ENCODE data around the gene F5. TPM values are rescaled to one million over a fixed set of nuclear protein-coding genes. Genes with fewer than 3 reads are reported as not detected.

F5 gene
- total RNA-seq, 4 donors from 2014 or later: 0.38 to 5.5 (median 2.7) TPM

DNA sequence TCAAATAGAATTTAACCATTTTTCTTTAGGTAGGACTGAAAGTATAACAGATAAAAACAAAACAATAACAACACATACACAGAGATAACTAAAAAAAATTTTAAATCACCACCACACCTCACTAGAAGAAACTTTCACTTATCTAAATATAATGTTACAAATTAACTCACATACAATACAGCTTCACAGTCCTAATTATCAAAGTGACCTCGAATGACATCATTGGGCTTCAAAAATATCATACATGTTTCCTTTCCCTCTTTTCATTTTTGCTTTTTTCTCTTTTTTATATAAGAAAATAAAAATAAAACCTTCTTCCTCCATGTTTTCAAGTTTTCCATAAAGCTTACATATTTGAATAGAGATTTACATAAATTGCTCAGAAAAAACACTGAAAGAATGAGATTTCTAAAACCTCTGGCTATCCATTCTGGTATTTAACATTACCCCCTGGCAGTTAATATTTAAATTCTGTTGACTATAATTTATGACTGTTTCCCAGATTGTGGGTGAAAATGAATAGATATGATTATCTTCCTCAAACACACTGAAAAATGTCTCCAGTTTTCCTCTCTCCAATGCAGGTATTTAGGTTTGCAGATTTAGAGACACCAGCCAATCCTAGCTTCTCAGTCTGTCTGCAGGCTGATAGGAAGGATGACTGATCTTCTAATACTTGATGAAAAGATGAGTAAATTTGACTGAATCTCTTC lies 60.0 kb downstream of the F5 start:
- H3K4me3 ChIP-seq (ENCODE audit: low read depth, poor library complexity, severe bottlenecking): no peak overlapping the region
- 87 to 94% methylated on average over 1 of the region's 1 CpG for whole genome bisulfite sequencing, 2 donors
- TF ChIP-seq, protein P1, sequence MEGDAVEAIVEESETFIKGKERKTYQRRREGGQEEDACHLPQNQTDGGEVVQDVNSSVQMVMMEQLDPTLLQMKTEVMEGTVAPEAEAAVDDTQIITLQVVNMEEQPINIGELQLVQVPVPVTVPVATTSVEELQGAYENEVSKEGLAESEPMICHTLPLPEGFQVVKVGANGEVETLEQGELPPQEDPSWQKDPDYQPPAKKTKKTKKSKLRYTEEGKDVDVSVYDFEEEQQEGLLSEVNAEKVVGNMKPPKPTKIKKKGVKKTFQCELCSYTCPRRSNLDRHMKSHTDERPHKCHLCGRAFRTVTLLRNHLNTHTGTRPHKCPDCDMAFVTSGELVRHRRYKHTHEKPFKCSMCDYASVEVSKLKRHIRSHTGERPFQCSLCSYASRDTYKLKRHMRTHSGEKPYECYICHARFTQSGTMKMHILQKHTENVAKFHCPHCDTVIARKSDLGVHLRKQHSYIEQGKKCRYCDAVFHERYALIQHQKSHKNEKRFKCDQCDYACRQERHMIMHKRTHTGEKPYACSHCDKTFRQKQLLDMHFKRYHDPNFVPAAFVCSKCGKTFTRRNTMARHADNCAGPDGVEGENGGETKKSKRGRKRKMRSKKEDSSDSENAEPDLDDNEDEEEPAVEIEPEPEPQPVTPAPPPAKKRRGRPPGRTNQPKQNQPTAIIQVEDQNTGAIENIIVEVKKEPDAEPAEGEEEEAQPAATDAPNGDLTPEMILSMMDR (IDR thresholded peaks at IDR 0.05): no peak
- TF ChIP-seq POLR2A (IDR thresholded peaks at IDR 0.05): no peak
- intact Hi-C loops (cut with DNase I; ENCODE audit: low total_unique reads): no loop called here
- no peak for DNase-seq (ENCODE audit: low spot score in 2 of 2)

DNA sequence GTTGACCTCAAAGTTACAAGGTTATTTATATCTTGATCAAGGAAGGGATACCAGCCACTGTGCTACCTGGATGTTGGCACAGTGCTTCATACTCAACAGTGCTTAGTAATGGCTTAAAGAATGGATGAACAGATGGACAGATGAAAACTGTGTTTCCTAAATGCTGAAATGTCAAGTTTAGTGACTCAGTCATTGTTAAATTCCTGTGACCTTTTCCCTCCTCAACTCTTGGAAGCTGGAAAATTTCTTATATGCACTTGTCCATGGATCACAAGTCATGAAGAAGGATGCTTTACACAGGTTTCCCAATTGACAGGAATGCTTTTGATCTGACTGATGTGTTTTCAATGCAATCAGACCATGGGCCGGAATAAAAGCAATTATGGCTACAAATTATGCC lies 60.9 kb downstream of the F5 start:
- TF ChIP-seq, protein P1 (IDR thresholded peaks at IDR 0.05): no peak
- intact Hi-C loops (cut with DNase I; ENCODE audit: low total_unique reads): no loop called here
- WGBS, 2 donors: 81 to 100% methylated on average over 1 of the region's 1 CpG
- no peak for DNase-seq (ENCODE audit: low spot score in 2 of 2)
- no peak overlapping the region for H3K4me3 ChIP-seq (ENCODE audit: low read depth, poor library complexity, severe bottlenecking)

DNA sequence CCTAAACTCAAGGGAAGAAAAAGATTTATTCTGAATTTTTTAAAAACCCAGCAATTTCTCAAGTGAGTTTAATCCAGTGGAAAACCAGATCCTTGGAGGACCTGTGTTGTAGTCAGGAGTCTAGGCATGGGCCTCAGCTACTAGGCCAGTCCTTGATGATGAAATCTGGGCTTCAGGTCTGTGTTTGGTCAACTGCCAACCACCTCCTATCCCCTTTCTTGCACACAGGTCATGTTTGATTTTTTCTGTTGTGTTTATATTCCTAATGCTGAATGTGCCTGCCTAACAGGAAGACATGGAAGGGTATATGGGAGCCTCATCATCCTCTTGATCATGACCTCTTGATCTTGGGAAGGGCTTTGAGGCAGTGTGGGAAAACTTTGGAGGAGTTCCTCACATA lies 62.4 kb downstream of the F5 start:
- DNase-seq (ENCODE audit: low spot score in 2 of 2): no peak
- no peak overlapping the region for H3K4me3 ChIP-seq (ENCODE audit: low read depth, poor library complexity, severe bottlenecking)
- intact Hi-C loops (cut with DNase I; ENCODE audit: low total_unique reads): no loop called here
- TF ChIP-seq, protein P1 (IDR thresholded peaks at IDR 0.05): no peak
- no peak for TF ChIP-seq POLR2A (IDR thresholded peaks at IDR 0.05)

DNA sequence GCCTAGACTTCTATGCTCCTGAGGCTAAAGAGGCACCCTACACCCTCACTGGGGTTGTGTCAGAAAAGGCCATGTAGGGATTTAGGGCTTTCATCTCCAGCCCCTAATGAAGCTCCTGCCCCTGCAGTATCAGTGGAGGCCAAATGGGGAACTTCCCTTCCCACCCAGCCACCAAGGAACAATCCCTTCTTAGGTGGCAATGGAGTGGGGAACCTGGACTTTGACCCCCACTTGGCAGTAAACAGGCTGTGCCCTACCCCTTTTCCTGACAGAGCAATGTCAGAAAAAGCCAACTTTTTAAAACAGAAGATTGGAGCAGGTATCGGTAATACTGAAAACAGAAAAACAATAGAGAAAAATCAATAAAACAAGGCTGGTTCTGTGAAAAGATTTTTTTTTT lies 65.1 kb downstream of the F5 start:
- H3K4me3 ChIP-seq (ENCODE audit: low read depth, poor library complexity, severe bottlenecking): no peak overlapping the region
- no peak for DNase-seq (ENCODE audit: low spot score in 2 of 2)
- intact Hi-C loops (cut with DNase I; ENCODE audit: low total_unique reads): no loop called here
- 91 to 100% methylated on average over 1 of the region's 1 CpG for WGBS, 2 donors
- no peak for TF ChIP-seq POLR2A (IDR thresholded peaks at IDR 0.05)
- TF ChIP-seq, protein P1 (IDR thresholded peaks at IDR 0.05): no peak

DNA sequence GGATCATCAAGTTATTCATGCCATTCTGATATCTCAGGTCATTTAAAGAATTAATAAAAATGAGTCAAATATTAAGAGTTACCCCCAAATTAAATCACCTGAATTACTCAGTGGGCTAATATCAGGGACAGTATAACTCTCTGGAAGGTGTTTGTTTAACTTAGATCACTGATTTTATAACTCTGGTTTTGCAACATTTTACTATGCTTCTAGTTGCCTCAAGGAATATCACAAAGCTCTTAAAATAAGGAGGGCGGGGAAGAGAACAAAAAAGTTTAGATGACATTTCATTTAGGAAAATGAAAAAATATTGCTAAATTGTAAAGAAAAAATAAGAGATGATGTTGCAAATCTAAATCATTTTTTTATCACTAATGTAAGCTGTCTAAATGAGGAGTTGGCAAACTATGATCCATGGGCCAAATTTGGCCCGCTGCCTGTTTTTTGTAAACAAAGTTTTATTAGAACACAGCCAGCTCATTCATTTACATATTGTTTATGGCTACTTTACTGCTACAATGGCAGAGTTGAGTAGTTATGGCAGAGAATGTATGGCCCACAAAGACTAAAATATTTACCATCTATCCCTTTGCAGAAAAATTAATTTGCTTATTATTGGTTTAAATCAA lies 68.6 kb downstream of the F5 start:
- WGBS, 2 donors: 71 to 75% methylated on average over 2 of the region's 2 CpGs
- DNase-seq (ENCODE audit: low spot score in 2 of 2): no peak
- H3K4me3 ChIP-seq (ENCODE audit: low read depth, poor library complexity, severe bottlenecking): no peak overlapping the region
- intact Hi-C loops (cut with DNase I; ENCODE audit: low total_unique reads): no loop called here
- TF ChIP-seq, protein P1 (IDR thresholded peaks at IDR 0.05): no peak
- TF ChIP-seq POLR2A (IDR thresholded peaks at IDR 0.05): no peak

DNA sequence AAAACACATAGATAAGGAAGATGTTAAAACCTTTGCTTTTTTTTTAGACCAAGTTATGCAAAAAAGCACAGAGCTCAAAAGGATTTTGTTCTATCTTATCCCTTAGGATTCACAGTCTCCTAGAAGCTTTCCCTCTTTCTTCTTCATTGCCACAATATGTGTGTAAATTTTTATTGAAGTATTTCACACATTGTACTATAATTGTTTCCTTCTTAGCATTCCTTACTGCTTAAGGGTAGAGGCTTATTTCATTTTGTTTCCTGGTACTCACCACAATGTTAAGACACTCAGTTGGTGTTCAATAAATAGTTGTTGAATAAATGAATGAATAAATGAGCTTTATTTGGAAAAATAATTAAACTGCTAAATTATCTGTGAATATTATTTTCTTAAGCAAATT lies 70.6 kb downstream of the F5 start:
- H3K4me3 ChIP-seq (ENCODE audit: low read depth, poor library complexity, severe bottlenecking): no peak overlapping the region
- intact Hi-C loops (cut with DNase I; ENCODE audit: low total_unique reads): no loop called here
- TF ChIP-seq, protein P1 (IDR thresholded peaks at IDR 0.05): no peak
- TF ChIP-seq POLR2A (IDR thresholded peaks at IDR 0.05): no peak
- DNase-seq (ENCODE audit: low spot score in 2 of 2): no peak

Measured in lower leg skin (tissue), 4 donors.